ENCODE results near the gene CABCOCO1.
"Not testable (repeated sequence)": the region's sequence is repeated elsewhere in the genome, so short reads cannot be mapped to it uniquely, and the experiment has no call there.

CABCOCO1 gene

GRCh38 chr10:61682323-61682722 lies 19.6 kb downstream of the CABCOCO1 start:
- POLR2A ChIA-PET: no interaction called here
- no peak for DNase-seq (ENCODE audit: extremely low spot score)
- CTCF ChIA-PET: no interaction called here
- TF ChIP-seq, protein P1, sequence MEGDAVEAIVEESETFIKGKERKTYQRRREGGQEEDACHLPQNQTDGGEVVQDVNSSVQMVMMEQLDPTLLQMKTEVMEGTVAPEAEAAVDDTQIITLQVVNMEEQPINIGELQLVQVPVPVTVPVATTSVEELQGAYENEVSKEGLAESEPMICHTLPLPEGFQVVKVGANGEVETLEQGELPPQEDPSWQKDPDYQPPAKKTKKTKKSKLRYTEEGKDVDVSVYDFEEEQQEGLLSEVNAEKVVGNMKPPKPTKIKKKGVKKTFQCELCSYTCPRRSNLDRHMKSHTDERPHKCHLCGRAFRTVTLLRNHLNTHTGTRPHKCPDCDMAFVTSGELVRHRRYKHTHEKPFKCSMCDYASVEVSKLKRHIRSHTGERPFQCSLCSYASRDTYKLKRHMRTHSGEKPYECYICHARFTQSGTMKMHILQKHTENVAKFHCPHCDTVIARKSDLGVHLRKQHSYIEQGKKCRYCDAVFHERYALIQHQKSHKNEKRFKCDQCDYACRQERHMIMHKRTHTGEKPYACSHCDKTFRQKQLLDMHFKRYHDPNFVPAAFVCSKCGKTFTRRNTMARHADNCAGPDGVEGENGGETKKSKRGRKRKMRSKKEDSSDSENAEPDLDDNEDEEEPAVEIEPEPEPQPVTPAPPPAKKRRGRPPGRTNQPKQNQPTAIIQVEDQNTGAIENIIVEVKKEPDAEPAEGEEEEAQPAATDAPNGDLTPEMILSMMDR (IDR thresholded peaks at IDR 0.05; ENCODE audit: control extremely low read depth, extremely low read depth, low read depth, missing control alignments): no peak

DNA sequence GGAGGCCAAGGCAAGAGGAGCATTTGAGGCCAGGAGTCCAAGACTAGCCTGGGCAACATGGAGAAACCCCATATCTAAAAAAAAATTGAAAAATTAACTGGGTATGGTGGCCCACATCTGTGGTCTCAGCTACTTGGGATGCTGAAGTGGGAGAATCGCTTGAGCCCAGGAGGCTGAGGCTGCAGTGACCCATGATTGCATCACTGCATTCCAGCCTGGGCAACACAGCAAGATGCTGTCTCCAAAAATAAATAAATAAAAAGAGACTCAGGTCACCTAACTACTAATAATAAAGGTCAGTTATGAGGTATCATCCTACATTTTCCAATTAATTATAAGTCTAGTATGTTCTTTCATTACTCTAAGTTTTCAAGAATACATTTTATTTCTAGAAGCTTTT lies 20.6 kb downstream of the CABCOCO1 start:
- ChIA-PET CTCF (no interaction called here), POLR2A (no interaction called here)
- TF ChIP-seq, protein P1 (IDR thresholded peaks at IDR 0.05; ENCODE audit: control extremely low read depth, extremely low read depth, low read depth, missing control alignments): no peak
- no peak for DNase-seq (ENCODE audit: extremely low spot score)

- ChIA-PET POLR2A (no interaction called here), CTCF (interaction anchor here (1.2 kb wide), 1 partner anchor 32 kb away, joined by 3 read pairs; no protein-coding TSS in a partner anchor)
- no peak for DNase-seq (ENCODE audit: extremely low spot score)
- TF ChIP-seq, protein P1 (IDR thresholded peaks at IDR 0.05; ENCODE audit: control extremely low read depth, extremely low read depth, low read depth, missing control alignments): no peak
These were observed 22.3 kb downstream of the CABCOCO1 start for GRCh38 chr10:61684894-61685507.

GRCh38 chr10:61688551-61689308 lies 26.0 kb downstream of the CABCOCO1 start:
- no peak for DNase-seq (ENCODE audit: extremely low spot score)
- POLR2A ChIA-PET: no interaction called here
- TF ChIP-seq, protein P1 (IDR thresholded peaks at IDR 0.05; ENCODE audit: control extremely low read depth, extremely low read depth, low read depth, missing control alignments): no peak
- CTCF ChIA-PET: no interaction called here

- DNase-seq (ENCODE audit: extremely low spot score); CTCF ChIA-PET; POLR2A ChIA-PET: not testable (repeated sequence)
These were observed 28.9 kb downstream of the CABCOCO1 start for GRCh38 chr10:61691667-61692066.

GRCh38 chr10:61692447-61693010 lies 29.8 kb downstream of the CABCOCO1 start:
- ChIA-PET POLR2A (no interaction called here), CTCF (no interaction called here)
- TF ChIP-seq, protein P1 (IDR thresholded peaks at IDR 0.05; ENCODE audit: control extremely low read depth, extremely low read depth, low read depth, missing control alignments): no peak
- no peak for DNase-seq (ENCODE audit: extremely low spot score)

All from GM10248 (cell line).